ENCODE measurements around the gene NRXN3. TPM values are rescaled to one million over a fixed set of nuclear protein-coding genes. Genes with fewer than 3 reads are reported as not detected.

The NRXN3 gene
- total RNA-seq, 1 donor from 2014 or later, result 5.9 TPM

GRCh38 chr14:79878229-79878628, 1708.1 kb downstream of the NRXN3 start:
- Mint-ChIP-seq H3K36me3 (no peaks in the 10 kb centered on the region), H3K9me3 (no peaks in the 10 kb centered on the region), H3K4me1 (no peaks in the 10 kb centered on the region), H3K27ac (no peak overlapping the region), H3K4me3 (no peak overlapping the region), H3K27me3 (ENCODE audit: insufficient read depth, low read depth) (no peaks in the 10 kb centered on the region)
- H3K27me3 ChIP-seq, result no peaks in the 10 kb centered on the region
- no peak overlapping the region for H2AFZ ChIP-seq (replicated peaks)
- no peaks in the 10 kb centered on the region for H3K79me2 ChIP-seq (ENCODE audit: low read depth)
- no peaks in the 10 kb centered on the region for H4K20me1 ChIP-seq (ENCODE audit: low read depth)
- no peak overlapping the region for H3K4me2 ChIP-seq
- H3K4me1 ChIP-seq, result peaks cover 5% of the 10 kb centered on the region
- no peak overlapping the region for H3K27ac ChIP-seq
- no peak overlapping the region for H3K9ac ChIP-seq
- H3K4me3 ChIP-seq, result no peak overlapping the region
- no peaks in the 10 kb centered on the region for H3K9me3 ChIP-seq (ENCODE audit: low read depth)
- DNase-seq (ENCODE audit: low spot score), result no peak
- no peaks in the 10 kb centered on the region for H3F3A ChIP-seq (ENCODE audit: low read depth)
- H3K36me3 ChIP-seq, result no peaks in the 10 kb centered on the region
- TF ChIP-seq EZH2 (IDR thresholded peaks at IDR 0.05) (no peak), EZH2phosphoT487 (IDR thresholded peaks at IDR 0.05) (no peak)
- TF ChIP-seq, protein P1, sequence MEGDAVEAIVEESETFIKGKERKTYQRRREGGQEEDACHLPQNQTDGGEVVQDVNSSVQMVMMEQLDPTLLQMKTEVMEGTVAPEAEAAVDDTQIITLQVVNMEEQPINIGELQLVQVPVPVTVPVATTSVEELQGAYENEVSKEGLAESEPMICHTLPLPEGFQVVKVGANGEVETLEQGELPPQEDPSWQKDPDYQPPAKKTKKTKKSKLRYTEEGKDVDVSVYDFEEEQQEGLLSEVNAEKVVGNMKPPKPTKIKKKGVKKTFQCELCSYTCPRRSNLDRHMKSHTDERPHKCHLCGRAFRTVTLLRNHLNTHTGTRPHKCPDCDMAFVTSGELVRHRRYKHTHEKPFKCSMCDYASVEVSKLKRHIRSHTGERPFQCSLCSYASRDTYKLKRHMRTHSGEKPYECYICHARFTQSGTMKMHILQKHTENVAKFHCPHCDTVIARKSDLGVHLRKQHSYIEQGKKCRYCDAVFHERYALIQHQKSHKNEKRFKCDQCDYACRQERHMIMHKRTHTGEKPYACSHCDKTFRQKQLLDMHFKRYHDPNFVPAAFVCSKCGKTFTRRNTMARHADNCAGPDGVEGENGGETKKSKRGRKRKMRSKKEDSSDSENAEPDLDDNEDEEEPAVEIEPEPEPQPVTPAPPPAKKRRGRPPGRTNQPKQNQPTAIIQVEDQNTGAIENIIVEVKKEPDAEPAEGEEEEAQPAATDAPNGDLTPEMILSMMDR (IDR thresholded peaks at IDR 0.05), result no peak

- H3K9ac ChIP-seq, result no peak overlapping the region
- H3K4me2 ChIP-seq, result no peak overlapping the region
- H3F3A ChIP-seq (ENCODE audit: low read depth), result no peaks in the 10 kb centered on the region
- H3K9me3 Mint-ChIP-seq, result no peaks in the 10 kb centered on the region
- TF ChIP-seq EZH2 (IDR thresholded peaks at IDR 0.05) (no peak), EZH2phosphoT487 (IDR thresholded peaks at IDR 0.05) (no peak)
- TF ChIP-seq, protein P1 (IDR thresholded peaks at IDR 0.05), result no peak
- H3K4me3 ChIP-seq, result no peak overlapping the region
- H3K27me3 Mint-ChIP-seq (ENCODE audit: insufficient read depth, low read depth), result no peaks in the 10 kb centered on the region
- peaks cover 5% of the 10 kb centered on the region for H3K4me1 ChIP-seq
- no peaks in the 10 kb centered on the region for H3K79me2 ChIP-seq (ENCODE audit: low read depth)
- no peaks in the 10 kb centered on the region for H4K20me1 ChIP-seq (ENCODE audit: low read depth)
- H3K4me3 Mint-ChIP-seq, result no peak overlapping the region
- H3K9me3 ChIP-seq (ENCODE audit: low read depth), result no peaks in the 10 kb centered on the region
- H3K27ac ChIP-seq, result no peak overlapping the region
- no peaks in the 10 kb centered on the region for H3K36me3 Mint-ChIP-seq
- no peaks in the 10 kb centered on the region for H3K4me1 Mint-ChIP-seq
- no peaks in the 10 kb centered on the region for H3K27me3 ChIP-seq
- no peak overlapping the region for H3K27ac Mint-ChIP-seq
- H2AFZ ChIP-seq (replicated peaks), result no peak overlapping the region
- H3K36me3 ChIP-seq, result no peaks in the 10 kb centered on the region
- DNase-seq (ENCODE audit: low spot score), result no peak
These were observed 1708.6 kb downstream of the NRXN3 start for GRCh38 chr14:79878785-79879184.

- no peaks in the 10 kb centered on the region for H3K4me1 Mint-ChIP-seq
- H3K4me1 ChIP-seq, result peaks cover 5% of the 10 kb centered on the region
- H3K27ac Mint-ChIP-seq, result no peak overlapping the region
- no peak for DNase-seq (ENCODE audit: low spot score)
- no peaks in the 10 kb centered on the region for H3K36me3 ChIP-seq
- no peak overlapping the region for H2AFZ ChIP-seq (replicated peaks)
- H3K9ac ChIP-seq, result no peak overlapping the region
- no peaks in the 10 kb centered on the region for H3K79me2 ChIP-seq (ENCODE audit: low read depth)
- no peak for TF ChIP-seq EZH2 (IDR thresholded peaks at IDR 0.05)
- TF ChIP-seq EZH2phosphoT487 (IDR thresholded peaks at IDR 0.05), result no peak
- TF ChIP-seq, protein P1 (IDR thresholded peaks at IDR 0.05), result no peak
- H3K9me3 Mint-ChIP-seq, result no peaks in the 10 kb centered on the region
- H3K36me3 Mint-ChIP-seq, result no peaks in the 10 kb centered on the region
- no peaks in the 10 kb centered on the region for H3K27me3 Mint-ChIP-seq (ENCODE audit: insufficient read depth, low read depth)
- no peaks in the 10 kb centered on the region for H3K9me3 ChIP-seq (ENCODE audit: low read depth)
- H4K20me1 ChIP-seq (ENCODE audit: low read depth), result no peaks in the 10 kb centered on the region
- no peaks in the 10 kb centered on the region for H3K27me3 ChIP-seq
- H3K27ac ChIP-seq, result no peak overlapping the region
- no peak overlapping the region for H3K4me2 ChIP-seq
- no peak overlapping the region for H3K4me3 ChIP-seq
- no peaks in the 10 kb centered on the region for H3F3A ChIP-seq (ENCODE audit: low read depth)
- H3K4me3 Mint-ChIP-seq, result no peak overlapping the region
These were observed 1711.1 kb downstream of the NRXN3 start for GRCh38 chr14:79881299-79881698.
